GM19397 (cell line): Measurements from ENCODE around the gene LUZP1.
"Not testable (repeated sequence)": the region's sequence is repeated elsewhere in the genome, so short reads cannot be mapped to it uniquely, and the experiment has no call there.

Experiments used
- ATAC-seq: cut with Tn5 transposase; IDR thresholded peaks from one replicate; pipeline ENCODE4 v1.9.1; 2021; ENCODE audit warnings: mild to moderate bottlenecking, moderate library complexity; ENCODE audit not compliant: unreplicated experiment

Gene LUZP1

DNA sequence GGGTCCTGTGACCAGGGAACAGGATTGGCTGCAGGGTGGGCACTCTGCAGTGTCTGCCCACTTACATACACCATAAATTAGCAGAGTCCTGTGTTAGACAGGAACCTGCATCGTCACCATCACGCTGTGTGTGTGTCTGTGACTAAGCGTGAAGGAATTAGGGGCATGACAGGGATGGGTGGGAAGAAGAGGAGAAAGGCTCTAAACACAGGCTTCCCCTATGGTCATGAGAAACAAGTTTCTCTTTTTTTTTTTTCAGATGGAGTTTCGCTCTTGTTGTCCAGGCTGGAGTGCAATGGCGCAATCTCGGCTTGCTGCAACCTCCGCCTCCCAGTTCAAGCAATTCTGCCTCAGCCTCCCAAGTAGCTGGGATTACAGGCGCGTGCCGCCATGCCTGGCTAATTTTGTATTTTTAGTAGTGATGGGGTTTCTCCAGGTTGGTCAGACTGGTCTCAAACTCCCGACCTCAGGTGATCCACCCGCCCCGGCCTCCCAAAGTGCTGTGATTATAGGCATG is 20.3 kb upstream of the LUZP1 start:
- ATAC-seq, result not testable (repeated sequence)

DNA sequence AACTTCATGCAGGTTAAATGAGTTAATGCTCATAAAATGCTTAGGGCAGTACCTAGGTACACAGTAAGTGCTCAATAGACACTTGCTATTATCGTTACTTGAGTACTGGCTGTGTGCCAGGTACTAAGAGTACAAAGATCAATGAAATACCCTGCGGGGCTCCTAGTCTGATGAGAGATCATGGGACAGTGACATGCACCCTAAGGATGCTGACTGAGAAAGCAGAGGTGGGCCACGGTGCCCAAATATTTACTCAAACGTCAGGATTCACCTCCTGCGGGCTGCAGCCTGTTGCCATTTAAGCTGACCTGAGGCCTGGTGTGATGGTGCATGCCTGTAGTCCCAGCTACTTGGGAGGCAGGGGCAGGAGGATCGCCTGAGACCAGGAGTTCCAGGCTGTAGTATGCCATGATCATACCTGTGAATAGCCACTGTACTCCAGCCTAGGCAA is 19.8 kb upstream of the LUZP1 start:
- no peak for ATAC-seq

DNA sequence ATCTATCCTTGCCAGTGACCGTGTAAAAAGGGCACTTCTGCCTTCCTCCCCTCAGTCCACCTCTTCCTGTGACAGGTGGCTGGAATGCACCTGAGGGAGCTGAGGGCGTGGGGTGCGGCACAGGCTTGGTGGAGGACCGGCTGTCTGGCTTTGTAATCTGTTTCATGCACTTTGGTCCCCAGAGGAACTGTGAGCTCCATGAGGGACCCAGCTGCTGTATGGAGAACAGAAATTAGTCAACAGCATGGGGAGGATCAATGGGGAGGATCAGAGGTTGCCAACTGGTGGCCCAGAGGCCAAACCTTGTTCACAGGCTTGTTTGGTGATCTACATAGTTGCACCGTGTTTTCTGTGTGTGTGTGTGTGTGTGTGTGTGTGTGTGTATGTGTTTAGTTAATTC is 19.0 kb upstream of the LUZP1 start:
- no peak for ATAC-seq

DNA sequence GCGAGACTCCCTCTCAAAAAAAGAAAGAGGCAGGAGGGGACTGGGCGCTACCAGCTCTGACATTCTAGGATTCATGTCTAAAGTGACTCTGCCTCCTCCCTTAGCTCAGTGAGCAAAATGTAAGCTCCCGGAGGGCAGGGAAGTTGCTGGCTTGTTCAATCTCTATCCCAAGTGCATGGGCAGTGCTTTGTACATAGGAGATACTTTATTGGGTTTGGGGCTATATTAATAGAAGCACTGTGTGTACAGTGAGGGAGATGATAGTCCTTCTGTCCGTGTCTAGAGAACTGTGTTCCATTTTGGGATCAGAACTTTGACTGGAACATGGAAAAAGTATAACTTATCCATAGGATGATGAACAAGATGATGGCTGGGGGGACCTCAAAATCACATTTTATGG is 16.7 kb upstream of the LUZP1 start:
- ATAC-seq, result no peak

- no peak for ATAC-seq
Measured at GRCh38 chr1:23184212-23184934, 15.7 kb upstream of the LUZP1 start.

DNA sequence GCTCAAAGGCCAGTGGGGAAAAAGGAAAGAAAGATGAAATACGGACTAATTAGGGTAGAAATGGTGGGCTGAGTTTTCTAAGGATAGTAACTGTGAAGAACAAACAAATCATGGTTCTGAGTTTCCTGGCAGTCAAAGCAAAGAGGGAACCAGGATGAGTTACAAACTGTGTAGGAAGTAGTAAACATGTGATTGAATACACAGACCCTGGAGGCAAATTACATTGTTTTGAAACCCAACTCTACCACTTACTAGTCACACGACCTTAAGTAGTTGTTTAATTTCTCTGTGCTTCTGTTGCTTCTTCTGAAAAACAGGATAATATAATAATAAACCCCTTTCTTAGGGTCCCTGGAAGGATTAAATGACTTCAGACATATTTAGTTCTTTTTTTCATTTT is 11.2 kb upstream of the LUZP1 start:
- ATAC-seq, result no peak

DNA sequence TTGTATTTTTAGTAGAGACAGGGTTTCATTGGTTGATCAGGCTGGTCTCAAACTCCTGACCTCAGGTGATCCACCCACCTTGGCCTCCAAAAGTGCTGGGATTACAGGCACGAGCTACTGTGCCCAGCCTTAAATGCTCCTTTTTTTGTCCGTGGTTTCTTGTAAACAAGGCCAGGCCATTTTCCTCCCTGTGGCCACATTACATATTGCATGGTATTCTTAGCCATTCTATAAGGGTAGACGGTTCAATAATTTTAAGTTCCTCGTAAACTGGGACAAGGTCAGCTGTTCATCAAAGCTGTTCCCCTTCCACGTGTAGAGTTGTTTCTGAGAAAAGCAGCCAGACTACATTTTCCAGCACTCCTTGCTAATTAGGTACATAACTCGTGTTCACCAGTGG is 10.3 kb upstream of the LUZP1 start:
- no peak for ATAC-seq

GRCh38 chr1:23178414-23178813 is 9.8 kb upstream of the LUZP1 start:
- ATAC-seq, result no peak

DNA sequence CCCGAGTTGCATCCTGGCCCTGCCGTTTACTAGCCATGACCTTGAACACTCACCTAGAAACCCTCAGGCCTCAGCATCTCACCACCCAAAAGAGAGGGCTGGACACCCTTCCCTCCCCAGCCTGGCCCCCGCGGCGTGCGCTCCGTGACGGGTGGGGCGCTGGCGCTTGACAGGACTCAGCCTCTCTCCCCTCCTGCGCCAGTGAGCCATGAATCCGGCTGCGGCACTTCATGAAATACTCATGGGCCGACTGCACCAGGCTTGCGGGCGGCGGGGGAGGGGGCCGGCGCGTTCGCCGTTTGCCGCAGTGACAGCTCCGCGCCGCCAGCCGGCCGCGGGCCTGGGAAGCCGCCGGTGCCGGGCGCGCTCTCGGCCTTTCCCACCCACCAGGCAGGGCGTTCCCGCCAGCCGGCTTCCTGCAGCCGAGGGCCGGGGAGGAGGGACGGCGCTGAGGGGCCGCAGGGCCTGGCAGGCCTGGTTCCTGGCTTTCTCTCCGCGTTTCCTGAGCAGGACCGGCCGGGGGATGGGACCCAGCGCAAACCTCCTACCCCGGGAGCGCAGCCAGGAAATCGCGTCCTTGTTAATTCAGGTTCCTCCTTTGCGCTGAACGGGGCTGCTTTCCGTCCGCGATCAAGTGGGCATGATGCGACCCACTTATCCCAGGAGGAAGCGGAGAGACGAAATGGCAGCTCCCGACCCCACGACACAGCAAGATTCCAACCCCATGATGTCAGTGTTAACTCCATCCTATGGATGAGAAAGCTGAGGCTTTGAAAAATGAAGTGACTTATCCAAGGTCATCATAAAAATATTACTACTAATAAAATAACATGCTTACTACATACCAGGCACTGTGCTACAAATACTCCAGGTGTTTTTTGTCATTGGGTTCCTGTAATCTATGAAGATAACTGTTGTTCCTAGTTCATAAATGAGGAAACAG is 9.1 kb upstream of the LUZP1 start:
- ATAC-seq, result peak; percentile 82

DNA sequence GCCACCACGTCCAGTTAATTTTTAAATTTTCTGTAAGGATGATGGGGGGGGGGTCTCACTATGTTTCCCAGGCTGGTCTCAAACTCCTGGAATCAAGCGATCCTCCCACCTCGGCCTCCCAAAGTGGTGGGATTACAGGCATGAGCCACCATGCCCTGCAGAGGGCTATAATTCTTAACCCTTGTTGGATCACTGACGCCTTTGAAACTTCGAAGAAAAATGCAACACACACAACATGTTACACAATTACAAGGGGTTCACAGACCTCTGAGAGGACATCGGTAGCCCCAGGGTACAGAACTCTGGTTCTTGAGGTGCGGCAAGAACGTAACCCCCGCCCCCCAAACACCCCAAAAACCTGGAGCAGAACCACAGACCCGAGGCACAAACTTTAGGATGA is 8.4 kb upstream of the LUZP1 start:
- no peak for ATAC-seq

DNA sequence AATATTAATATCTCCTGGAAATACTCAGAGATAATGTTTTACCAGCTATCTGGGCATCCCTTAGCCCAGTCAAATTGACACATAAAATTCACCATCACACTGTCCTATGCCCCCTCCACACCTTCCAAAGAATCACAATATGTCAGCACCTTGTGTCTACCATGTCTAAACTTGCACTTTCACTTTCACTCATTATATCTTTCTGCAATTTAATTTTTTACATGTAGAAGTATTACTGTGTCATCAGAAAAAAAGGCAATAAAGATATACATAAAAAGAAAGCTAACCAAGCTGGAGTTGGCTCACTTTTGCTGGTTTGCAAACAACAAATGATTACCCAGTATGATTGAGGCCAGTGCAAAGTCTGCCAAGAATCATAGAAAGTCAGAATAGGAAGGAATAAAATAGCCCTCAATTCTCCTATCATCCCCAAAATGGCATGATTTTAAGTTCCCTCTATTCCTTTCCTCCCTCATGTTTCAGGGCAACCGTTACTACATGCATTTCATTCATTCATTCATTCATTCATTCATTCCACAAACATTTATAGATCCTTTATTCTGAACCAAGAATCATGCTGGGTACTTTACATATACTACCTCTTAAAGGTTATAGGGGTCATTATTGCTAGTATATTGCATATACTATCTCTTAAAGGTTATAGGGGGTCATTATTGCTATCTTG is 5.9 kb upstream of the LUZP1 start:
- no peak for ATAC-seq

DNA sequence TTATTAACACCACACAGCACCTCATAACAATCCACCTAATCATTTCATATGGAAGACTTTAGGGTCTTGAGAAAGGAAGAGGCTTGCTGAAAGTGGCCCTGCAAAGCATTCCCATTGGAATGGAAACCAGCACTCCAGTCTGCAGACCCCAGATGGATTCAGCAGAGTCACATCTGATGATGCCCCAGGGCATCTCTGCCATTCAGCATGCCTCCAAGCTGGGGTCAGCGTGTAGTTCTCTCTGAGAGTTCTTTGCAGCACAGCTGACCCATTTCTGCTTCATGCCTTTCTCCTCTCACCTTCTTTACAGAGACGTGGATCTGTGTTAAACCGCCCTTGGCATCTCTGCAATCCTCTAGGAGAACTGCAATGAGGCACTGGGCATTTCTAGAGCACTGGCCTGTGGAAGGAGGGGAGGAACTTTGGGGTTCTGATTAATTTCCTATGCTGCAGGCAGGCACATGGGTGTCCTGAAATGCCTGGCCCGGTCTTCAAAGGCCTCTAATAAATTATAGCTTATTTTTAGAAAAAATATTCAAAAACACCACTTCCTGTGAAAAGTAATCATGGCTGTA is 2.6 kb upstream of the LUZP1 start:
- ATAC-seq, result no peak

DNA sequence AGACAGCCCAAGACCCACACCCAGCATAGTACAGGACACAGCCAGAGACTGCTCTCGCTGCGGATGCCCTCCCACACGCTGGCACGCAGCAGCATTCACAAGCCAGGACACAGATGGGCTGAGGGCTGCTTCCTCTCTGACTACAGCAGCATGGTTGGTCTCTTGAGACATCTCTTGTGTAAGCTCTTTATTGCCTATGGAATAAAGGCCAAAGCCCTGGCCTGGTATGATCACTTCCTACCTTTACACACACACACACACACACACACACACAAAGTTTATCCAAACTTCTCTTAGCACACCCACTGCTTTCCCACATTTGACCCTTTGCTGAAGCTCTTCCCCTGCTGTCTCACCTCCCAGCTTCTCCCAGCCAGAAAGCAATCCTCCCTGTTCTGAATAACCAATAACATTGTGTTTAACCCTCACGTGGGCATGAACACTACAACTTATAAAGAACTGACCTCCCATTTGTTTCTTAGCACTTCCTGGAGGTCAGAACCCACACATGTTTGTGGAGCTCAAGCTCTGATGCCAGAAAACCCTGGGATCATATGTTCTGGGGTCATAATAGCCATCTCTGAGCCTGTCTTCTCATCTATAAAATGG is 1.2 kb upstream of the LUZP1 start:
- no peak for ATAC-seq

- no peak for ATAC-seq
Measured at GRCh38 chr1:23169195-23169575, 529 bp upstream of the LUZP1 start.

- no peak for ATAC-seq
Measured at GRCh38 chr1:23168079-23168444, 594 bp downstream of the LUZP1 start.

DNA sequence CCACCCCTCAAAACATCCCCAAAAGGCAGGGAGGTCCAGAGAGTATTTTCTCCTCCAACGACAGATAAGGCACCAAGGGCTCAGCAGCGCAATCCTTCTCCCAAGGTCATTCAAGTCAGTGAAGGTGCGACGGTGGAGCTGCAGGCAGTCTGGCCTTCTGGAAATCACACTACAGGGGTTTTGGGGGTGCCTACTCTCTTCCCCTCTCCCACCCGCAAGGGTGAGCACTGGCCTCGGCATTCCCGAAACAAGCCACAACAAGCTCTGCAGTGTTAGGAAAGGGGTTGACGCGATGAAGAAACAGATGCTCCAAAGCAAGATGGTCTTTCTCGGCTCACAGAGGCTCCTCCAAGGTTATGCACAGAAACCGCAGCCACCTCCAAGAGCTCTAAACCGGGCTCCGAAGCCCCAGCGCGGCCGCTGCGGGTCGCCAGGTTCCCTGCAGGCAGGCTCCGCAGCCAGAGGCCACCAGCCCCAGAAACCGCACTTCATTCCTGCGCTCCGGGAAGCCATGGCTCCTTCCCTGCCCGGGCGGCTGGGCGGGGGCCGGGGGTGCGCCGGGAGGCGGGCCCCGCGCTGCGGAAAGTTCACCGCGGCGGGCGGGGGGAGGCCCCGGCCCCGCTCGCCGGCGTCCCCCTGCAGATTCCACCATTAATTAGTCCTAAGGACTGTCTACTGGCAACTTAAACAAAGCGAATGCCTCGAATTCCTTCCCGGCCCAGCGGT is 1.1 kb downstream of the LUZP1 start:
- no peak for ATAC-seq

GRCh38 chr1:23166854-23167253 is 1.8 kb downstream of the LUZP1 start:
- ATAC-seq, result no peak

- no peak for ATAC-seq
Measured at GRCh38 chr1:23163395-23163794, 5.3 kb downstream of the LUZP1 start.

- no peak for ATAC-seq
Measured at GRCh38 chr1:23159963-23160877, 8.4 kb downstream of the LUZP1 start.
